Stimulated activated effector memory CD8-positive, alpha-beta T cell treated with anti-CD3 and anti-CD28 coated beads, Interleukin-12 subunit alpha, Interleukin-12 subunit beta, amount 100 ng/mL, for 72 hours (primary cell): Measurements from ENCODE around the gene ARID1A.
A peak's percentile ranks its signal among the peaks of the same experiment; 100 is the strongest.
"Not testable (repeated sequence)": the region's sequence is repeated elsewhere in the genome, so short reads cannot be mapped to it uniquely, and the experiment has no call there.

Experiments used
- ATAC-seq: fragments of 150-1000 bp; cut with Tn5 transposase; 2 replicates; pipeline ENCODE4 v1.10.0; 2021
- DNase-seq, 2 donors: peaks; one replicate each; pipeline ENCODE4 v3.0.0; 2021 to 2022; ENCODE audit warnings: low spot score in 2 of 2
- H3K27ac Mint-ChIP-seq: one replicate; pipeline ENCODE4 v1.8.0; 2022; ENCODE audit warnings: mild to moderate bottlenecking, mixed read lengths
- H3K36me3 Mint-ChIP-seq: one replicate; pipeline ENCODE4 v1.8.0; 2022; ENCODE audit warnings: mild to moderate bottlenecking, mixed read lengths
- H3K4me1 Mint-ChIP-seq: one replicate; pipeline ENCODE4 v1.8.0; 2022; ENCODE audit warnings: mixed read lengths
- H3K4me3 Mint-ChIP-seq: one replicate; pipeline ENCODE4 v1.8.0; 2022; ENCODE audit warnings: mild to moderate bottlenecking, mixed read lengths
- H3K9me3 Mint-ChIP-seq: one replicate; pipeline ENCODE4 v1.8.0; 2022; ENCODE audit warnings: mixed read lengths

The ARID1A gene

DNA sequence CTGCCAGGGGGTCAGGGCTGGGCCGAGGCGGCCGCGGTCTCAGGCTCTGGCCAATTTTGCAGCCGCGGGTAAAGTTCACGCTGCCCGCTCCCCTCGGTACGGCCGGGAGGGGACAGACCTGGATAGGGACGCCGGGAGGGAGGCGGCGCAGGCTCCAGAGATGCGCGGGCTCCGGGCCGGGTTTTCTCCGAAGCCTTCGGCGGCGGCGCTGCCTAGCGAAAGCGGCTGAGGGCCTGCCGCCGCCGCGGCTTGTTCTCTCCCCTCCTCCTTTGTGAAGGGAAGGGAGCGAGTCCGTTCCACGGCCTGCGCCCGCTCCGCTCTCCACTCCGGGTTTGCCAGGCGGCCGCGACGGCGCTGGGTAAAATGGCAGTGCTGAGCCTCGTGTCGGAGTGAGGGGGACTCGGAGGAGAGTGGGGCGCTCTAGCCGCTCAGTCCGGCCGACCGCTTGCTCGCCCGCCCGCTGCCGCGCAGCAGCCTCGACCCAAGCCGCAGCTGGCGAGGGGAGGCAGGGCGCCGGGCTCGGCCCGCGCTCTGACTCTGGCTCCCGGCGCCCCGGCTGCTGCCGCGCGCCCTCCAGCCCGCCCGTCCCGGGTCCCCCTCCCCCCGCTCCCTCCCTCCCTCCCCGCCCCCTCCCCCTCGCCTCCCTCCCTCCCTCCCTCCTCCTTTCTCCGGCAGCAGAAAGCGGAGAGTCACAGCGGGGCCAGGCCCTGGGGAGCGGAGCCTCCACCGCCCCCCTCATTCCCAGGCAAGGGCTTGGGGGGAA lies at the start of gene ARID1A:
Gene ARID1A, plus strand, starts transcription at position 660 of the 763 bp plus-strand sequence. CDS start 389 bp downstream, outside the sequence.
- peak; percentile 93 to 98 for DNase-seq
- no peaks in the 10 kb centered on the region for H3K9me3 Mint-ChIP-seq
- H3K27ac Mint-ChIP-seq: peak within 1 kb of the TSS; percentile 93
- ATAC-seq: peak; percentile 74
- peak within 1 kb of the TSS; percentile 91 for H3K4me3 Mint-ChIP-seq
- peaks cover 22% of the 10 kb centered on the region for H3K36me3 Mint-ChIP-seq
- H3K4me1 Mint-ChIP-seq: peaks cover 31% of the 10 kb centered on the region

DNA sequence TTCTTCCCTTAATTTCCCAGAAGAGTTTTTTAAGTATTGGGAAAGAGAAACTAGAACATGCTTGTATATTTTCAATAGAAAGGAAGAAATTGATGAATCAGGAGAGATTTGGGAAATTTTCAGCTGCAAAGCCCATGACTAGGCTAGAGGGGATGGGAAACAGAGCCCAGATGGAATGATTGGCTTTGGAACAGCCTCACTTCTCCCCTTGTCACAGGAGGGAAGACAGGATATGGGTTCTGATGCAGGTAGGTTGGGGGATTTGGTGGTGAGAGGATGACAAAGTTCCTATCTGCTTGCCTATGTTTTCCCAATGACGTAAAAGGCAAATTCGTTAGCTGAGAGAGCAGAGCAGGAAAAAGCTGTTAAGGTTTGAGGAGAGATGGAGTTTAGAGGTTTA lies 31.0 kb upstream of the ARID1A start:
- no peaks in the 10 kb centered on the region for H3K4me1 Mint-ChIP-seq
- DNase-seq: no peak
- no peak overlapping the region for H3K27ac Mint-ChIP-seq
- ATAC-seq: no peak
- H3K9me3 Mint-ChIP-seq: no peaks in the 10 kb centered on the region
- H3K36me3 Mint-ChIP-seq: no peaks in the 10 kb centered on the region
- H3K4me3 Mint-ChIP-seq: no peak overlapping the region

DNA sequence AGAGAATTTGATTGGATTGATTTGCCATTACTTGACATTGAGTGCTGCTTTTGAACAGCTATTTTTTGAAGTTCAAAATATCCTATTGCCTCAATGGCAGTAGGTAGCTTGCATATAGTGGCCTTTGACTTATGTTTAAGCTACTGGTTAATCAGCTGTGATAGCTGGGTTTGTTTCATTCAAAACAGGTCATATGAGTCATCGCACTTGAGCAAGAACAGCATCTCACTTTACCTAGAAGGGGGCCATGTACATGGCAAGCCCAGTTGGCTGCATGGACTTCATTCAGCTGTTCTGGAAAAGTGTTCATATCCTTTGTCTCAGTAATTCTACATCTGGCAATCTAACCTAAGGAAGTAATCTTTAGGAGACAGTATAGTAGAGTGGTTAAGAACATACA lies 29.0 kb upstream of the ARID1A start:
- H3K27ac Mint-ChIP-seq: no peak overlapping the region
- peak; percentile 81 for ATAC-seq

DNA sequence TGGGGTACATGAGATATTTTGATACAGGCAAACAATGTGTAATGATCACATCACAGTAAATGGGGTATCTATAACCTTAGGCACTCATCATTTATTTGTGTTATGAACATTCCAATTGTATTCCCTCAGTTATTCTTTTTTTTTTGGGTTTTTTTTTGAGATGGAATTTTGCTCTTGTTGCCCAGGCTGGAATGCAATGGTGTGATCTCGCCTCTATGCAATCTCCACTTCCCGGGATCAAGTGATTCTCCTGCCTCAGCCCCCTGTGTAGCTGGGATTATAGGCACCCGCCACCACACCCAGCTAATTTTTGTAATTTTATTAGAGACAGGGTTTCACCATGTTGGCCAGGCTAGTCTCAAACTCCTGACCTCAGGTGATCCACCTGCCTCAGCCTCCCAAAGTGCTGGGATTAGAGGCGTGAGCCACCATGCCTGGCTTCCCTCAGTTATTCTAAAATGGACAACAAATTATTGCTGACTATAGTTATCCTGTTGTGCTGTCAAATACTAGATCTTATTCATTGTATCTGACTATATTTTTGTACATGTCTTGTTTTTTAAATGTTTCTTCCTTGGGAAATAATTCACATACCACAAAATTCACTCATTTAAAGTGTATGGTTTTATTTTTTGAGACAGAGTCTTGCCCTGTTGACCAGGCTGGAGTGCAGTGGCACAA lies 27.6 kb upstream of the ARID1A start:
- H3K4me1 Mint-ChIP-seq, H3K36me3 Mint-ChIP-seq, ATAC-seq, DNase-seq, H3K4me3 Mint-ChIP-seq, H3K27ac Mint-ChIP-seq, H3K9me3 Mint-ChIP-seq: not testable (repeated sequence)

More for the DNA sequence above, 29.0 kb upstream of the ARID1A start:
- DNase-seq: no peak
- Mint-ChIP-seq H3K4me3 (no peak overlapping the region), H3K36me3 (no peaks in the 10 kb centered on the region), H3K9me3 (no peaks in the 10 kb centered on the region), H3K4me1 (no peaks in the 10 kb centered on the region)

DNA sequence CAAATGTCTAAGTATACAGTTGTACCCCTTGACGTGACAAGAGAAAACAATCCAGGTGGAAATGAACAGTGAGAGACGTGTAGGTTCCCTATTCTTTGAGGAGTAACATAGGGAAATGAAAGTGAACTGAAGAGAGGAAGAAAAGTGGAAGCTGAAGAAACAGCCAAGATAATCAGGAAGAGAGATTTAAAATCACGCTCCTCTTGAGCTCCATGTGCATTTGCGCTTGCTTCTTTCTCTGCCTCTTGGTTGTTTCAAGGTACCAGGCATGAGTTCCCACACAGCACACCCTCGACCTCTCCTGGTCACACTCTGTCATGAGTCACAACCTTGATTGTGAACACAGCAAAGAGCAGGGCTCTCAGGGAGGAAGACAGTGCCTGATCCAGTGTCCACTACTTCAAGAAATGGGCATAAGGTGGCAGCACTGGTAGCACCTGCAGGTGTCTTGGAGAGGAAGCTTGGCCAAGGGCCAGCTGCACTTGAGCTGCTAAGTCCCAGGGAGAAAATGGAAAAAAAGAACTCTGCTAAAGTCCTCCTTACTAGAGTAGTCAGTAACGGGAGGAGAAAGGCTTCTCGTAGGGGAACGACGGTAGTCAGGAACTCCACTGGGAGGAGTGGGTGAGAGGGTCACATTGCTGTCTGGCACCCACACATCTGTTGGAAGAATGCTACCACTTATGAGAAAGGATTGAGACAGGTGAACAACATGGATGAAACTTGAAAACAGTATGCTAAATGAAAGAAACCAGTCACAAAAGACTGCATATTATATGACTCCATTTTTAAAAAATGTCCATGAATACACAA lies 18.3 kb upstream of the ARID1A start:
- H3K36me3 Mint-ChIP-seq: no peaks in the 10 kb centered on the region
- no peak overlapping the region for H3K27ac Mint-ChIP-seq
- peaks cover 20% of the 10 kb centered on the region for H3K4me1 Mint-ChIP-seq
- H3K9me3 Mint-ChIP-seq: no peaks in the 10 kb centered on the region
- H3K4me3 Mint-ChIP-seq: peak overlapping the region; percentile 31
- ATAC-seq (peak; percentile 99), DNase-seq (peak; percentile 19 to 66)

DNA sequence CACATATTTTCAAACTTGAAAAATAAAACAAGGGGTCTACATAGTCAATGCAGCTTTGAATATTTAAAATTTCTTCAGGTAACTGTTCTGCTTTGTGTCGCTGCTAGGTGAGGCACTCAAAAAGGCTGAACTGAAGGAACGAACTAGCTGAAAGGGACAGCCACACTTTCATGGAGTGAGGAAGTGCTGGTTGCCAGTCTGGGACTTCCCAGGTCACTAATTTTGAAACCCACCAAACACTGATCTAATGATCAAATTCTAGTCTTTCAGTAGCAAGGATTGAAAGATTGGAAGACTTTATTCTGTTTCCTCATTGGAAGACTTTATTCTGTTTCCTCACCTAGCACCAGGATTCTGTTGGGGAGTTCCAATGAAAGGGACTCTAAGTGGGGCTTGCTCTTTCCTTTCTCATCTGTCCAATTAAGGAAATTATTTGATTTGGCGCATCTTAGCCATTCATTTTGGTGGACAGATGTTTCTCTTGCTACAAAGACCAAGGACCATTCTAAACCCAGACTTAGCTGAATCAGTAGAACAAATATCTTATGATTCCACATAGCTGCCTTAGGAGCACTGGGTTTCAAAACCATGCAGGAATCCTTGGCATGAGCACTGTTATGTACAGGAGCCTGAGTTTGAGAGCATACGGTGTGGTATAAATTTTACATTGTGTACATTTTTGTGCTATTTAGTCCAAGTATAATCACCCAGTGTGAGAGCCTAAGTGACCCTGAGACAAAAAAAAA lies 10.9 kb upstream of the ARID1A start:
- DNase-seq (no peak), ATAC-seq (no peak)
- Mint-ChIP-seq H3K4me3 (no peak overlapping the region), H3K27ac (no peak overlapping the region), H3K36me3 (no peaks in the 10 kb centered on the region), H3K4me1 (peaks cover 14% of the 10 kb centered on the region), H3K9me3 (no peaks in the 10 kb centered on the region)

DNA sequence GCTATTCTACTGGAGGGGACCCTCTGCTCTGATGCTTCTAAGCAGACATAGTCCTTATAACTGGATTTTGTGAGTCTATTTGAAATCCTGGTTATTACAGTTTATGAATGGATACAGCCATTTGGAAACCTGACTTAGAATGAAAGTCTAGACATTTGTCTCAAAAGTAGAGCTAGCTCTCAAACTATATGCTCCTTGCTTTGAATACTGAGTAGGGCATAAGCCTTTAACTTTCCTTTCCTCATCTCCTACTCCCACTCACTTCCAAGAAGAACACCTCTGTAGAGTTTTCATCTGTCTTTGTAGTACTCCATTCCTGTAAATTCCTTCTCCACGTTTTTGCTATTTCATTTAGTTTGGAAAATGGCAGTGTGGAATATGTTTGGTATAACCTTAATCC lies 9.0 kb upstream of the ARID1A start:
- no peak for ATAC-seq

DNA sequence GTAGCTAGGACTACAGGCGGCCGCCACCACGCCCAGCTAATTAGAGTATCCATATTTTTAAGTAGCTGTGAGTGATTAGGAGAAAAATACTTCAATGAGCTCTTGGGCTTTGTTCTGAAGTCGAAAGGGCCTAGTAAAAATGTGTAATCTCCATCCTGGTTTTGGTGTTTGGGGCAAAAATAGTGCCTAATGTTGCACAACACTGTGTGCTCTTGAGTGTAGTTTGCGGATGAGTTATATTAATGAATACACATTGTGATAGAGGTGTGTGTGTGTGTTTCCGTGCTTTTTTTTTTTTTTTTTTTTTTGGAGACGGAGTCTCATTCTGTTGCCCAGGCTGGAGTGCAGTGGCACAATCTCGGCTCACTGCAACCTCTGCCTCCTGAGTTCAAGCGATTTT lies 6.3 kb upstream of the ARID1A start:
- Mint-ChIP-seq H3K4me3 (no peak overlapping the region), H3K27ac (no peak overlapping the region), H3K9me3 (no peaks in the 10 kb centered on the region), H3K4me1 (peaks cover 26% of the 10 kb centered on the region), H3K36me3 (peaks cover 8% of the 10 kb centered on the region)
- DNase-seq: no peak
- no peak for ATAC-seq

More for the DNA sequence above, 9.0 kb upstream of the ARID1A start:
- DNase-seq: no peak
- Mint-ChIP-seq H3K36me3 (no peaks in the 10 kb centered on the region), H3K9me3 (no peaks in the 10 kb centered on the region), H3K27ac (no peak overlapping the region), H3K4me3 (no peak overlapping the region), H3K4me1 (peaks cover 13% of the 10 kb centered on the region)

DNA sequence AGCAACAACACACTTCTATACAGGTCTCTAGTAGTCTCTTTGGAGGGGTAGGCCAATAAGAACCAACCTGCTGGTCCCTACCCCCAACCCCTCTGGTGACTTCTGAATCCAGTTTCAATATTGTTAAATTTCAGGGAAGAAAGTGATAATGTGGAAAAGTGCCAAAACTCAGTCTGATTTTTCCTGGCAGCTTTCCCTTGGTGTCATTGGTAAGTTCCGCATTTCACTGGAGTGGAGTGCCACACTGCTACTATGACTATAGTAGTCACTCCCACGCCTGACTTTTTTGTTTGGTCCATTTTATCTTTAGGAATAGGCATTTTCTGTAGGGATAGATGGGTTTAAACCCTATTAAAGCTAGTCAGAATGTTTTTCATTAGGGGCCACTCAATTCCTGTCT lies 5.7 kb upstream of the ARID1A start:
- Mint-ChIP-seq H3K4me1 (peaks cover 31% of the 10 kb centered on the region), H3K36me3 (peaks cover 15% of the 10 kb centered on the region), H3K9me3 (no peaks in the 10 kb centered on the region), H3K27ac (no peak overlapping the region), H3K4me3 (no peak overlapping the region)
- DNase-seq (no peak), ATAC-seq (no peak)

DNA sequence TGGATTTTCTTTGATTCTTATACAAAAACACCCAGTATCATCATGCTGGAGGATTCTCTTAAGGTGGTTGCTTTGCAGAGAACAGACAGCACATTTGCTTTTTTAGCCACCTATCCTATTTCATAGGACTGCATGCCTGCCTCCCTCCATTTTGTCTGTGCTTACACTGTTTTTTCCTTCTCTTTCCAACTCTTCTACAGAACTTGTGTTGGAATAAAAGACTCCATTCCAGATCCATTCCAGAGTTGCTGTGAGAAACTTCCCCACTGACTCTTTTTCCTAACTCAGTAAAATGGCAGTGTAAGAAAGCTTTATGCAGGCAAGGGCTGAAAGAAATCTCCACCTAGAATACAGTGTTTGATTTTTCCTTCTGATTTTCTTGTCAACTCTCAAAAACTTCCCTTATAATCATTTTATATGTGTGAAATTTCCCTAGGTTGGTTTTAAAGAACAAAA lies 5.2 kb upstream of the ARID1A start:
- no peak for DNase-seq
- Mint-ChIP-seq H3K27ac (no peak overlapping the region), H3K9me3 (no peaks in the 10 kb centered on the region), H3K4me3 (no peak overlapping the region), H3K4me1 (peaks cover 31% of the 10 kb centered on the region), H3K36me3 (peaks cover 19% of the 10 kb centered on the region)
- no peak for ATAC-seq

DNA sequence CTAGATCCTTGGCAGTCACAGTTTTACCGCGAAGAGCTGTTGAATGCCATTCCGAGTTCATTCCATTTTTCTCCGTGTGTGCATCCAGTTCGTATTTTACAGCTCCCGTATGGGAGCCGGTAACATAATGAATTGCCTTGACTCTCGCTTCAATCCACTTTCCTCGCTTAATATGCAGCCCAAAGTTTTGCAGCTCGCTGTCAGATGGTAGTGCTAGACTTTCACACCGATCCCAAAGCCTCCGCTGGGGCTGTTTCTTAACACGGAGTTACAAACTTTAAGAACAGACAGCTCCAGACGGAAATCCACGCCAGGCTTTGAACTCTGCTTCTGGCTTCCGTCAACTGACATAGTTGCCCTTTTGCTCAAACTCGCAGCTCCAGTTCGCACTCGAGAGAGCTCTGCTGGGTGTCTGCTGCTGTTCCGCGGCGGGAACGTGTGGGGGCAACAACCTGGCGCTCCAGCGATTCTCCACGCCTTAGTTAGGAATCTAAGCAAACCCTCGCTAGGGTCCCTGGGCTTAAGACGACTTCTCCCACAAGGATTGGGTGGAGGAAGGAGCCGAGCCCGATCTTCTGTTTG lies 3.5 kb upstream of the ARID1A start:
- H3K36me3 Mint-ChIP-seq: peaks cover 22% of the 10 kb centered on the region
- no peaks in the 10 kb centered on the region for H3K9me3 Mint-ChIP-seq
- ATAC-seq (peak; percentile 63), DNase-seq (peak; percentile 46 to 86)
- H3K4me1 Mint-ChIP-seq: peaks cover 31% of the 10 kb centered on the region
- peak overlapping the region; percentile 91 for H3K4me3 Mint-ChIP-seq
- H3K27ac Mint-ChIP-seq: peak overlapping the region; percentile 93

DNA sequence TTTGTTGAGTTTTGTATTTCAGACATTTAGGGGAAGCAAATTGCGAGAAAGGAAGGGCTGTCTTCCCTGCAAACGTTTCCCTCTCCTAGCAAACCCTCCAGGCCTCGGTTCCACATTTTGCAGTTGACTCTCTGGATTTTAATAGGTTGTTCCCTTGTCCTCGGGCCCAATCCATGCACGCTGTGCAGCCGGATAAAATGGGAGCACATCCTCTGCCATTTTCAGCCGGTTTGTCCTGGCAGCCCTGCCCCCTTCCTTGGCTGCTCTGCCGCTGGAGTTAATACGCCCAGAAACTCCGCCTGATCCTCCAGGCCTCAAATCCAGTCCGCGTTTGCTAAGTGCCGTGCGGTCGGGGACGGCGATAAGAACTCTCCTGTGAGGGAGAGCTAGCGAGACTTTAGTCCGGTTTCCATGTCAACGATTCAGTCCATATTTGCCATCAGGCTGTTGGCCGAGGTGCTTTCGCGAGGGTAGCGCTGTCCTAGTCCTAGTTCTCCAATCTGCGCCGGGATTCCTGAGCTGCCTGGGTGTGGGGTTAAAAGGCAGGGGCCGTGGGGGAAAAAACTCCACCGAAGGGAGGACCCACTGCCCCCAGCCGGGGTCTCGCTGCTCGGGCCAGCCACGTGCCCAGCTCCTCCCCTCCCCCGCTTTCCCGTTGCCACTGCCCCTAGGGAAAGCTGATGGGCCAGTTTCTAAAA lies 2.9 kb upstream of the ARID1A start:
- H3K4me1 Mint-ChIP-seq: peaks cover 31% of the 10 kb centered on the region
- H3K9me3 Mint-ChIP-seq: no peaks in the 10 kb centered on the region
- ATAC-seq (peak; percentile 65), DNase-seq (peak; percentile 77 to 93)
- peak overlapping the region; percentile 93 for H3K27ac Mint-ChIP-seq
- peaks cover 22% of the 10 kb centered on the region for H3K36me3 Mint-ChIP-seq
- H3K4me3 Mint-ChIP-seq: peak overlapping the region; percentile 91

DNA sequence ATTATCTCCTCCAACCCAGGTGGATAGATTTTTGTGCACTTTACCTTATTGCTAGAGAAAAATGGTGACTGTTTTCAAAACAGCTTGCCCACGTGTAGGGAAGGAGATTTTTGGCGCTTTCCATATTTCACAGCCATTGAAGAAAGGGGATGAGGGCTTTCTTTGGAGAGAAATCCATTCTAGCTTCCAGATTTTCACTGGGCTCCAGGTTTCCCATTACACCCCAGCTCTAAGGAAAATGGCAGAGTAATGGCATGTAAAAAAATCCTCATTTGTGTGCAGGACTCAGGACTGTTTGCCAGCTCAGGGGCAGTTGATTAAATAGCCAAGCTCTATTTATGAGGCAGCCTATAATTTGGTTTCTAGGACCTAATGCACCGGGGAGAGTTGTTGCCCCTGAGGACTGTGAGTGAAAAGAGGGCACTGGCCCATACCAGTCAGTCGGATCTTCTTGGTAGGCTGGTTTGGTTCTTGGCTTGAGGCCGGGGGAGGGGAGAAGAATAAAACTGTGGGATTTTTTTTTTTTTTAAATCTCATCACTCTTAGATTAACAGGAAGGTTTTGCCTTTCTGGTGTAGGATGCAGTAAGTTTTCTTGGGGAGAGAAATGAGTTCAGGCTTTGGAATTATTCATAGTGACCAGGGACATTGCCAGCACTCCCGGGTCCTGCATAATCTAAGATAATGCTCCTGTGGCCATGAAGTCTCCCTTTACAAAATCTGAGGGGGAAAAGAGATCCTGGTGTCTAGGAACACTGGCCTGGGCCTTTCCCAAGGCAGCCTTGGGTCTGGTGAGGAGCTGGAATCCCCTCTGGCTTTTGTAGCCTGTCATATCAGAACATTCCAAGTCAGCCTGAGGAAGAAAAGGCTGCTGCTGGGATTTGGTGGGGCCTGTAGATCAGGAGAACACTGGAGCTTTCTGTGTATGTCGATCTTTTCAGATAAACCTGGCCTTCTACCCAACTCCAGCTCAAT lies 1.9 kb upstream of the ARID1A start:
- H3K4me3 Mint-ChIP-seq: peak overlapping the region; percentile 91
- ATAC-seq: no peak
- peaks cover 22% of the 10 kb centered on the region for H3K36me3 Mint-ChIP-seq
- H3K27ac Mint-ChIP-seq: peak overlapping the region; percentile 93
- peaks cover 31% of the 10 kb centered on the region for H3K4me1 Mint-ChIP-seq
- no peak for DNase-seq
- H3K9me3 Mint-ChIP-seq: no peaks in the 10 kb centered on the region
